Neural cell (in vitro differentiated cells): ENCODE results near the gene LRMDA. TPM values are rescaled to one million over a fixed set of nuclear protein-coding genes. Genes with fewer than 3 reads are reported as not detected.

Experiments used
- H2AFZ ChIP-seq: fragments of 200-600, 300-800 bp; sonication (generic), shearing (Covaris generic); 2 replicates; pipeline ENCODE4 v1.6.0; 2014; ENCODE audit warnings: low read depth, mild to moderate bottlenecking, antibody characterized with exemption, low read length, moderate library complexity
- H3F3A ChIP-seq: fragments of 200-600 bp; shearing (Covaris generic); 2 replicates; pipeline ENCODE4 v1.6.1; 2016; ENCODE audit warnings: mild to moderate bottlenecking, moderate library complexity, mixed read lengths, antibody characterized with exemption, low read length; ENCODE audit not compliant: insufficient read depth, poor library complexity, severe bottlenecking
- H3K27ac ChIP-seq: fragments of 200-600, 300-800 bp; sonication (generic), shearing (Covaris generic); 2 replicates; pipeline ENCODE4 v1.5.1; 2014; ENCODE audit warnings: mild to moderate bottlenecking, low read length, moderate library complexity
- H3K27me3 ChIP-seq: fragments of 300-800, 200-600 bp; sonication (generic), shearing (Covaris generic); 2 replicates; pipeline ENCODE4 v1.6.0; 2014; ENCODE audit warnings: mild to moderate bottlenecking, low read depth, low read length, moderate library complexity; ENCODE audit not compliant: insufficient read depth
- H3K36me3 ChIP-seq: fragments of 300-800, 200-600 bp; sonication (generic), shearing (Covaris generic); 2 replicates; pipeline ENCODE4 v1.5.1; 2014; ENCODE audit warnings: mild to moderate bottlenecking, antibody characterized with exemption, low read length, moderate library complexity; ENCODE audit not compliant: insufficient read depth
- H3K4me2 ChIP-seq: fragments of 300-800, 200-600 bp; sonication (generic), shearing (Covaris generic); 2 replicates; pipeline ENCODE4 v1.6.0; 2014; ENCODE audit warnings: mild to moderate bottlenecking, low read length
- H3K4me3 ChIP-seq: fragments of 300-800, 200-600 bp; sonication (generic), shearing (Covaris generic); 2 replicates; pipeline ENCODE4 v1.5.1; 2014; ENCODE audit warnings: mild to moderate bottlenecking, low read length, moderate library complexity
- H3K79me2 ChIP-seq: fragments of 200-600 bp; shearing (Covaris generic); replicated peaks from 2 replicates; pipeline ENCODE4 v1.6.0; 2014; ENCODE audit warnings: mild to moderate bottlenecking, low read length, moderate library complexity; ENCODE audit not compliant: insufficient read depth
- H3K9ac ChIP-seq: fragments of 300-800, 200-600 bp; sonication (generic), shearing (Covaris generic); 2 replicates; pipeline ENCODE4 v1.6.1; 2016; ENCODE audit warnings: mild to moderate bottlenecking, low read length, mixed read lengths
- H3K9me2 ChIP-seq: fragments of 200-600 bp; shearing (Covaris generic); 2 replicates; pipeline ENCODE4 v1.6.1; 2016; ENCODE audit warnings: mild to moderate bottlenecking, low read length, mixed read lengths; ENCODE audit not compliant: insufficient read depth
- H3K9me3 ChIP-seq: fragments of 200-600, 300-800 bp; sonication (generic), shearing (Covaris generic); 2 replicates; pipeline ENCODE4 v1.6.1; 2016; ENCODE audit warnings: mild to moderate bottlenecking, mixed run types, low read length, moderate library complexity, mixed read lengths
- H4K20me1 ChIP-seq: fragments of 200-600 bp; shearing (Covaris generic); 2 replicates; pipeline ENCODE4 v1.6.1; 2016; ENCODE audit warnings: mild to moderate bottlenecking, mixed run types; ENCODE audit not compliant: insufficient read depth
- EP300 ChIP-seq: fragments of 450-650 bp; conservative IDR thresholded peaks from 2 replicates; pipeline ENCODE4 v1.6.1; 2014; ENCODE audit warnings: antibody characterized with exemption, mild to moderate bottlenecking, moderate library complexity; ENCODE audit not compliant: poor library complexity, severe bottlenecking
- EZH2 ChIP-seq: fragments of 200-600, 300-800 bp; shearing (Covaris generic), sonication (generic); IDR thresholded peaks from 2 replicates; pipeline ENCODE4 v1.6.1; 2014; ENCODE audit warnings: antibody characterized with exemption, low read length, borderline replicate concordance, mild to moderate bottlenecking; ENCODE audit not compliant: insufficient read depth, poor library complexity, severe bottlenecking
- MXI1 ChIP-seq: fragments of 450-650 bp; conservative IDR thresholded peaks from 2 replicates; pipeline ENCODE4 v1.6.1; 2014; ENCODE audit warnings: antibody characterized with exemption, mild to moderate bottlenecking; ENCODE audit not compliant: poor library complexity, severe bottlenecking
- POLR2AphosphoS5 ChIP-seq: IDR thresholded peaks from 2 replicates; pipeline ENCODE4 v1.6.1; 2012
- RAD21 ChIP-seq: fragments of 450-650 bp; conservative IDR thresholded peaks from 2 replicates; pipeline ENCODE4 v1.6.1; 2014; ENCODE audit warnings: antibody characterized with exemption, mild to moderate bottlenecking, moderate library complexity
- SMC3 ChIP-seq: fragments of 450-650 bp; conservative IDR thresholded peaks from 2 replicates; pipeline ENCODE4 v1.6.1; 2014; ENCODE audit warnings: antibody characterized with exemption, mild to moderate bottlenecking, moderate library complexity; ENCODE audit not compliant: poor library complexity
- TAF1 ChIP-seq: IDR thresholded peaks from 2 replicates; pipeline ENCODE4 v1.6.1; 2012; ENCODE audit warnings: low read depth
- polyA plus RNA-seq: library from polyadenylated mRNA; depleted of rRNA; stranded (reverse); fragments of >200 nt; gene quantifications from 2 replicates; pipeline ENCODE4 v1.2.3, GENCODE V29; 2014
- TF ChIP-seq, protein P1 (sequence below): fragments of 450-650 bp; IDR thresholded peaks from 2 replicates; pipeline ENCODE4 v1.5.1; 2014; ENCODE audit warnings: antibody characterized with exemption, mild to moderate bottlenecking, moderate library complexity; ENCODE audit not compliant: poor library complexity, severe bottlenecking
- TF ChIP-seq, protein P2 (sequence below): IDR thresholded peaks from 2 replicates; pipeline ENCODE4 v1.6.1; 2012; ENCODE audit warnings: borderline replicate concordance

The LRMDA gene
- polyA plus RNA-seq, 1 donor from 2014 or later = 5.6 TPM

DNA sequence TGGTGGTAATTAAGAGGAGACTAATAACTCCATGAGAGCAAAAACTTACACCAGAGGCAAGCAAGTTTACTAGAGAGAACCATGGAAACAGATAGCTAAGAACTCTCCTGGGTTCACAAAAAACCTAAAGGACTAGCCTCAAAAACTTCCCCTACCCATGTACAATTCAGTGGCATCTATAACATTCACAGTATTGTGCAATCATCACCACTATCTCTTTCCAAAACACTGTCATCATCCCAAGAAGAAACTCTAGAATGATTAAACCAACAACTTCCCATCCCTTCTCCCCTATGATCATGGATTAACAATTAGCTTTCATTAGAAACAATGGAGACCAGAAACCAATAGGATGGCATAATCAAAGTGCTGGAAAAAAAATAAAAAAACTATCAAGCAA lies 1038.3 kb downstream of the LRMDA start:
- H3K9me2 ChIP-seq = no peaks in the 10 kb centered on the region
- no peaks in the 10 kb centered on the region for H3K79me2 ChIP-seq
- no peak overlapping the region for H3K4me3 ChIP-seq
- H3K36me3 ChIP-seq = no peaks in the 10 kb centered on the region
- no peak overlapping the region for H3K9ac ChIP-seq
- no peak overlapping the region for H3K4me2 ChIP-seq
- no peaks in the 10 kb centered on the region for H3K9me3 ChIP-seq
- no peaks in the 10 kb centered on the region for H3K27me3 ChIP-seq
- no peak overlapping the region for H2AFZ ChIP-seq
- H3F3A ChIP-seq = no peaks in the 10 kb centered on the region
- no peaks in the 10 kb centered on the region for H4K20me1 ChIP-seq
- no peak overlapping the region for H3K27ac ChIP-seq
- TF ChIP-seq POLR2AphosphoS5 (no peak), MXI1 (no peak), TAF1 (no peak), RAD21 (no peak), SMC3 (no peak), EZH2 (no peak), EP300 (no peak)
- TF ChIP-seq, protein P1, sequence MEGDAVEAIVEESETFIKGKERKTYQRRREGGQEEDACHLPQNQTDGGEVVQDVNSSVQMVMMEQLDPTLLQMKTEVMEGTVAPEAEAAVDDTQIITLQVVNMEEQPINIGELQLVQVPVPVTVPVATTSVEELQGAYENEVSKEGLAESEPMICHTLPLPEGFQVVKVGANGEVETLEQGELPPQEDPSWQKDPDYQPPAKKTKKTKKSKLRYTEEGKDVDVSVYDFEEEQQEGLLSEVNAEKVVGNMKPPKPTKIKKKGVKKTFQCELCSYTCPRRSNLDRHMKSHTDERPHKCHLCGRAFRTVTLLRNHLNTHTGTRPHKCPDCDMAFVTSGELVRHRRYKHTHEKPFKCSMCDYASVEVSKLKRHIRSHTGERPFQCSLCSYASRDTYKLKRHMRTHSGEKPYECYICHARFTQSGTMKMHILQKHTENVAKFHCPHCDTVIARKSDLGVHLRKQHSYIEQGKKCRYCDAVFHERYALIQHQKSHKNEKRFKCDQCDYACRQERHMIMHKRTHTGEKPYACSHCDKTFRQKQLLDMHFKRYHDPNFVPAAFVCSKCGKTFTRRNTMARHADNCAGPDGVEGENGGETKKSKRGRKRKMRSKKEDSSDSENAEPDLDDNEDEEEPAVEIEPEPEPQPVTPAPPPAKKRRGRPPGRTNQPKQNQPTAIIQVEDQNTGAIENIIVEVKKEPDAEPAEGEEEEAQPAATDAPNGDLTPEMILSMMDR = no peak
- TF ChIP-seq, protein P2, sequence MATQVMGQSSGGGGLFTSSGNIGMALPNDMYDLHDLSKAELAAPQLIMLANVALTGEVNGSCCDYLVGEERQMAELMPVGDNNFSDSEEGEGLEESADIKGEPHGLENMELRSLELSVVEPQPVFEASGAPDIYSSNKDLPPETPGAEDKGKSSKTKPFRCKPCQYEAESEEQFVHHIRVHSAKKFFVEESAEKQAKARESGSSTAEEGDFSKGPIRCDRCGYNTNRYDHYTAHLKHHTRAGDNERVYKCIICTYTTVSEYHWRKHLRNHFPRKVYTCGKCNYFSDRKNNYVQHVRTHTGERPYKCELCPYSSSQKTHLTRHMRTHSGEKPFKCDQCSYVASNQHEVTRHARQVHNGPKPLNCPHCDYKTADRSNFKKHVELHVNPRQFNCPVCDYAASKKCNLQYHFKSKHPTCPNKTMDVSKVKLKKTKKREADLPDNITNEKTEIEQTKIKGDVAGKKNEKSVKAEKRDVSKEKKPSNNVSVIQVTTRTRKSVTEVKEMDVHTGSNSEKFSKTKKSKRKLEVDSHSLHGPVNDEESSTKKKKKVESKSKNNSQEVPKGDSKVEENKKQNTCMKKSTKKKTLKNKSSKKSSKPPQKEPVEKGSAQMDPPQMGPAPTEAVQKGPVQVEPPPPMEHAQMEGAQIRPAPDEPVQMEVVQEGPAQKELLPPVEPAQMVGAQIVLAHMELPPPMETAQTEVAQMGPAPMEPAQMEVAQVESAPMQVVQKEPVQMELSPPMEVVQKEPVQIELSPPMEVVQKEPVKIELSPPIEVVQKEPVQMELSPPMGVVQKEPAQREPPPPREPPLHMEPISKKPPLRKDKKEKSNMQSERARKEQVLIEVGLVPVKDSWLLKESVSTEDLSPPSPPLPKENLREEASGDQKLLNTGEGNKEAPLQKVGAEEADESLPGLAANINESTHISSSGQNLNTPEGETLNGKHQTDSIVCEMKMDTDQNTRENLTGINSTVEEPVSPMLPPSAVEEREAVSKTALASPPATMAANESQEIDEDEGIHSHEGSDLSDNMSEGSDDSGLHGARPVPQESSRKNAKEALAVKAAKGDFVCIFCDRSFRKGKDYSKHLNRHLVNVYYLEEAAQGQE = no peak

DNA sequence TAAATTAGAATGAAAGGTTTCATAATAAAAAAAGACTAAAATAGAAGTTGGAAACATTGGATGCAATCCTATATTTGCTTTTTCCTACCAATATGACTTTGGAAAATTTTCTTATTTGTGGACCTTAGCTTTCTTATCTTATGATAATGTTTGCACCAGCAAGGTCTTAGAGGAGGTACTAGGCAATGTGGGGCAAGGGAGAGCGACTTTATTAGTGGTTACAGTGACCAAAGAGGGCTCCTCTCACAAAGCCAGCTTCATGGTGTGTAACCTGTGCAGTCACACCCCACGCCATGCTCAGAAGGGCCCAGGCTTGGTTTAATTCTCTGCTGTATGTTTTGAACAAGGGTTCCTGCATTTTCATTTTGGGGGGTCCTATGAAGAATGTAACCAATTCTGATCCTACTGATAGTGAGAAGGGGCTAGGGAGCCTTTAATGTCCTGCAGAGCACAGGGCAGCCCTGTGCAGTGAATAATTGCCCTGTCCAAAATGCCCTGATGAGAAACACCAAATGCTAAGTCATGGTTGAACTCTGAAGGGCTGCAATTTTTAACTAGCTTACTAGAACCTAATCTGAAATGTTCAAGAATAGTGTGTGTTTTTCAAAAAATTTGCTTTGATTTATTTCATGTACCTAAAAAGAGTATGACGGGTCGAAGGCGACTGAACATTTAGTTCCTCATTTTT lies 1047.8 kb downstream of the LRMDA start:
- no peaks in the 10 kb centered on the region for H3K9me3 ChIP-seq
- H3K27me3 ChIP-seq = no peaks in the 10 kb centered on the region
- H2AFZ ChIP-seq = no peak overlapping the region
- H3K9ac ChIP-seq = no peak overlapping the region
- TF ChIP-seq MXI1 = no peak
- TF ChIP-seq EP300 = no peak
- TF ChIP-seq, protein P1 = no peak
- no peak for TF ChIP-seq TAF1
- TF ChIP-seq EZH2 = no peak
- TF ChIP-seq, protein P2 = no peak
- TF ChIP-seq RAD21 = no peak
- no peak for TF ChIP-seq SMC3
- no peak for TF ChIP-seq POLR2AphosphoS5
- no peak overlapping the region for H3K4me3 ChIP-seq
- no peak overlapping the region for H3K4me2 ChIP-seq
- H4K20me1 ChIP-seq = no peaks in the 10 kb centered on the region
- no peaks in the 10 kb centered on the region for H3K79me2 ChIP-seq
- no peaks in the 10 kb centered on the region for H3K36me3 ChIP-seq
- no peak overlapping the region for H3K27ac ChIP-seq
- no peaks in the 10 kb centered on the region for H3F3A ChIP-seq
- H3K9me2 ChIP-seq = no peaks in the 10 kb centered on the region
